WTC11 (cell line): ENCODE data around the gene SHQ1. TPM values are rescaled to one million over a fixed set of nuclear protein-coding genes. Genes with fewer than 3 reads are reported as not detected.

ENCODE experiments used
- ATAC-seq: fragments of 200-7000 bp; cut with Tn5 transposase; 2 replicates; pipeline ENCODE4 v1.10.0; 2021; ENCODE audit warnings: mild to moderate bottlenecking, moderate library complexity
- CTCF ChIA-PET: fragments of 300-600 bp; sonication (Branson Sonifier 250); formaldehyde crosslinking; loops from one replicate; lab custom pipeline; 2021; ENCODE audit warnings: antibody characterized with exemption; lab: Charles Lee
- POLR2A ChIA-PET: fragments of 350-600 bp; sonication (Branson Sonifier 250); formaldehyde crosslinking; loops from one replicate; lab custom pipeline; 2021; ENCODE audit warnings: antibody characterized with exemption; lab: Charles Lee
- DNase-seq: peaks from one replicate; pipeline ENCODE4 v3.0.0; 2021; ENCODE audit warnings: low spot score
- H3K27ac Mint-ChIP-seq: 2 replicates; pipeline ENCODE4 v1.8.0; 2021; ENCODE audit warnings: mixed read lengths
- H3K27me3 Mint-ChIP-seq: 2 replicates; pipeline ENCODE4 v1.8.0; 2021; ENCODE audit warnings: low read depth, mild to moderate bottlenecking, moderate library complexity, mixed read lengths
- H3K36me3 Mint-ChIP-seq: 2 replicates; pipeline ENCODE4 v1.8.0; 2021; ENCODE audit warnings: mixed read lengths
- H3K4me1 Mint-ChIP-seq: 2 replicates; pipeline ENCODE4 v1.8.0; 2022; ENCODE audit warnings: mixed read lengths
- H3K4me3 Mint-ChIP-seq: 2 replicates; pipeline ENCODE4 v1.8.0; 2021; ENCODE audit warnings: mild to moderate bottlenecking, moderate library complexity, mixed read lengths
- H3K9me3 Mint-ChIP-seq: 2 replicates; pipeline ENCODE4 v1.8.0; 2021; ENCODE audit warnings: mixed read lengths
- ATF1 ChIP-seq: sonication (generic); formaldehyde crosslinking; IDR thresholded peaks from 2 replicates; pipeline ENCODE4 v1.8.1; 2023; ENCODE audit warnings: mild to moderate bottlenecking, moderate library complexity, missing genetic modification reagents
- ESRRA ChIP-seq: sonication (generic); formaldehyde crosslinking; IDR thresholded peaks from 2 replicates; pipeline ENCODE4 v1.8.1; 2022; ENCODE audit warnings: mild to moderate bottlenecking, missing genetic modification reagents, borderline replicate concordance
- SMAD3 ChIP-seq: sonication (generic); formaldehyde crosslinking; IDR thresholded peaks from 2 replicates; pipeline ENCODE4 v1.8.0; 2022; ENCODE audit warnings: missing genetic modification reagents, mild to moderate bottlenecking, borderline replicate concordance
- SOX15 ChIP-seq: fragments of 250-450 bp; sonication (Bioruptor Pico); IDR thresholded peaks from 2 replicates; pipeline ENCODE4 v1.9.0; 2021; ENCODE audit warnings: mild to moderate bottlenecking
- SP1 ChIP-seq: sonication (generic); formaldehyde crosslinking; conservative IDR thresholded peaks from 2 replicates; pipeline ENCODE4 v1.8.1; 2022; ENCODE audit warnings: missing genetic modification reagents
- TEAD1 ChIP-seq: sonication (generic); formaldehyde crosslinking; IDR thresholded peaks from 2 replicates; pipeline ENCODE4 v1.8.0; 2022; ENCODE audit warnings: mild to moderate bottlenecking, missing genetic modification reagents
- ZNF219 ChIP-seq: sonication (generic); formaldehyde crosslinking; IDR thresholded peaks from 2 replicates; pipeline ENCODE4 v1.8.0; 2023; ENCODE audit warnings: missing genetic modification reagents, mild to moderate bottlenecking, borderline replicate concordance
- ZNF396 ChIP-seq: fragments of 250-450 bp; sonication (Bioruptor Pico); IDR thresholded peaks from 2 replicates; pipeline ENCODE4 v1.8.0; 2021; ENCODE audit warnings: mild to moderate bottlenecking, moderate library complexity, borderline replicate concordance
- total RNA-seq: library from RNA; stranded (reverse); gene quantifications from 3 replicates; pipeline ENCODE4 v1.2.3, GENCODE V29; 2021
- TF ChIP-seq, protein P1 (sequence below): fragments of 250-450 bp; sonication (Bioruptor Pico); IDR thresholded peaks from 2 replicates; pipeline ENCODE4 v1.8.0; 2021; ENCODE audit warnings: mild to moderate bottlenecking
- TF ChIP-seq, protein P2 (sequence below): sonication (generic); formaldehyde crosslinking; IDR thresholded peaks from 2 replicates; pipeline ENCODE4 v1.8.0; 2022; ENCODE audit warnings: missing genetic modification reagents
- TF ChIP-seq, protein P3 (sequence below): sonication (generic); formaldehyde crosslinking; IDR thresholded peaks from 2 replicates; pipeline ENCODE4 v1.8.0; 2023; ENCODE audit warnings: mild to moderate bottlenecking, missing genetic modification reagents
- TF ChIP-seq, protein P4 (sequence below): fragments of 200-600 bp; IDR thresholded peaks from 2 replicates; pipeline ENCODE4 v1.8.0; 2022; ENCODE audit warnings: antibody characterized with exemption
- TF ChIP-seq, protein P5 (sequence below): sonication (generic); formaldehyde crosslinking; conservative IDR thresholded peaks from 2 replicates; pipeline ENCODE4 v1.8.1; 2022; ENCODE audit warnings: mild to moderate bottlenecking, missing genetic modification reagents

The SHQ1 gene
- total RNA-seq, 1 experiment from 2014 or later, result 29.1 TPM

DNA sequence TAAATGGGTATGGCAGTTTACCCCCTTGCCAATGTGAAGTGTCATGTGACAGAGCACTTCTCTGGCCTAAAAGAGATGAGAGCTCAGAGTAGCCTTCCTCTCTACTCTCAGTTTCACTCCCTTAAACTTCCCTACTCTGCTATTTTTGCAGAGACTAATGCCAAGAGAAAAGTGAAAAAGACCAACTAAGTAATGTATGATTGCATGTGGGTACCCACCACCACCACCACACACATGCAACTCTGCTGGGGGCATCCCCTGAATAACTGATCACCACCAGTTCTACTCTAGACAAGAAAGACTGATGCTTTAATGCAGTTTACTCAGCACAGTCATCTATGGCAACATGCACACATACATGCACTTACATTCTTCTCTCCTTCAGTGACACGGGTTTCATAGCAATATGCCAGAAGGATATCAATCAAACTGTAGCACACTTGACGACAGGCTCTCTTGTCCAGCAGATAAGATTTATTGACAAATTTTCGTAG lies 31.3 kb downstream of the SHQ1 start:
- ATAC-seq (no peak), DNase-seq (no peak)
- H3K9me3 Mint-ChIP-seq, result no peaks in the 10 kb centered on the region
- H3K27me3 Mint-ChIP-seq, result no peaks in the 10 kb centered on the region
- H3K36me3 Mint-ChIP-seq, result no peaks in the 10 kb centered on the region
- peaks cover 26% of the 10 kb centered on the region for H3K4me1 Mint-ChIP-seq
- ChIA-PET CTCF (interaction anchor here (0.5 to 1.8 kb wide), 3 partner anchors 29 to 886 kb away, joined by 3 to 8 read pairs (median 3); no protein-coding TSS in a partner anchor), POLR2A (no interaction called here)
- no peak for TF ChIP-seq ZNF396 (CRISPR knock-in tag)
- TF ChIP-seq, protein P1, sequence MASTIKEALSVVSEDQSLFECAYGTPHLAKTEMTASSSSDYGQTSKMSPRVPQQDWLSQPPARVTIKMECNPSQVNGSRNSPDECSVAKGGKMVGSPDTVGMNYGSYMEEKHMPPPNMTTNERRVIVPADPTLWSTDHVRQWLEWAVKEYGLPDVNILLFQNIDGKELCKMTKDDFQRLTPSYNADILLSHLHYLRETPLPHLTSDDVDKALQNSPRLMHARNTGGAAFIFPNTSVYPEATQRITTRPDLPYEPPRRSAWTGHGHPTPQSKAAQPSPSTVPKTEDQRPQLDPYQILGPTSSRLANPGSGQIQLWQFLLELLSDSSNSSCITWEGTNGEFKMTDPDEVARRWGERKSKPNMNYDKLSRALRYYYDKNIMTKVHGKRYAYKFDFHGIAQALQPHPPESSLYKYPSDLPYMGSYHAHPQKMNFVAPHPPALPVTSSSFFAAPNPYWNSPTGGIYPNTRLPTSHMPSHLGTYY (CRISPR knock-in tag), result no peak
- TF ChIP-seq, protein P2, sequence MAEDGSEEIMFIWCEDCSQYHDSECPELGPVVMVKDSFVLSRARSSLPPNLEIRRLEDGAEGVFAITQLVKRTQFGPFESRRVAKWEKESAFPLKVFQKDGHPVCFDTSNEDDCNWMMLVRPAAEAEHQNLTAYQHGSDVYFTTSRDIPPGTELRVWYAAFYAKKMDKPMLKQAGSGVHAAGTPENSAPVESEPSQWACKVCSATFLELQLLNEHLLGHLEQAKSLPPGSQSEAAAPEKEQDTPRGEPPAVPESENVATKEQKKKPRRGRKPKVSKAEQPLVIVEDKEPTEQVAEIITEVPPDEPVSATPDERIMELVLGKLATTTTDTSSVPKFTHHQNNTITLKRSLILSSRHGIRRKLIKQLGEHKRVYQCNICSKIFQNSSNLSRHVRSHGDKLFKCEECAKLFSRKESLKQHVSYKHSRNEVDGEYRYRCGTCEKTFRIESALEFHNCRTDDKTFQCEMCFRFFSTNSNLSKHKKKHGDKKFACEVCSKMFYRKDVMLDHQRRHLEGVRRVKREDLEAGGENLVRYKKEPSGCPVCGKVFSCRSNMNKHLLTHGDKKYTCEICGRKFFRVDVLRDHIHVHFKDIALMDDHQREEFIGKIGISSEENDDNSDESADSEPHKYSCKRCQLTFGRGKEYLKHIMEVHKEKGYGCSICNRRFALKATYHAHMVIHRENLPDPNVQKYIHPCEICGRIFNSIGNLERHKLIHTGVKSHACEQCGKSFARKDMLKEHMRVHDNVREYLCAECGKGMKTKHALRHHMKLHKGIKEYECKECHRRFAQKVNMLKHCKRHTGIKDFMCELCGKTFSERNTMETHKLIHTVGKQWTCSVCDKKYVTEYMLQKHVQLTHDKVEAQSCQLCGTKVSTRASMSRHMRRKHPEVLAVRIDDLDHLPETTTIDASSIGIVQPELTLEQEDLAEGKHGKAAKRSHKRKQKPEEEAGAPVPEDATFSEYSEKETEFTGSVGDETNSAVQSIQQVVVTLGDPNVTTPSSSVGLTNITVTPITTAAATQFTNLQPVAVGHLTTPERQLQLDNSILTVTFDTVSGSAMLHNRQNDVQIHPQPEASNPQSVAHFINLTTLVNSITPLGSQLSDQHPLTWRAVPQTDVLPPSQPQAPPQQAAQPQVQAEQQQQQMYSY (CRISPR knock-in tag), result no peak
- TF ChIP-seq SP1 (CRISPR knock-in tag), result no peak
- no peak for TF ChIP-seq ZNF219 (CRISPR knock-in tag)
- TF ChIP-seq, protein P3, sequence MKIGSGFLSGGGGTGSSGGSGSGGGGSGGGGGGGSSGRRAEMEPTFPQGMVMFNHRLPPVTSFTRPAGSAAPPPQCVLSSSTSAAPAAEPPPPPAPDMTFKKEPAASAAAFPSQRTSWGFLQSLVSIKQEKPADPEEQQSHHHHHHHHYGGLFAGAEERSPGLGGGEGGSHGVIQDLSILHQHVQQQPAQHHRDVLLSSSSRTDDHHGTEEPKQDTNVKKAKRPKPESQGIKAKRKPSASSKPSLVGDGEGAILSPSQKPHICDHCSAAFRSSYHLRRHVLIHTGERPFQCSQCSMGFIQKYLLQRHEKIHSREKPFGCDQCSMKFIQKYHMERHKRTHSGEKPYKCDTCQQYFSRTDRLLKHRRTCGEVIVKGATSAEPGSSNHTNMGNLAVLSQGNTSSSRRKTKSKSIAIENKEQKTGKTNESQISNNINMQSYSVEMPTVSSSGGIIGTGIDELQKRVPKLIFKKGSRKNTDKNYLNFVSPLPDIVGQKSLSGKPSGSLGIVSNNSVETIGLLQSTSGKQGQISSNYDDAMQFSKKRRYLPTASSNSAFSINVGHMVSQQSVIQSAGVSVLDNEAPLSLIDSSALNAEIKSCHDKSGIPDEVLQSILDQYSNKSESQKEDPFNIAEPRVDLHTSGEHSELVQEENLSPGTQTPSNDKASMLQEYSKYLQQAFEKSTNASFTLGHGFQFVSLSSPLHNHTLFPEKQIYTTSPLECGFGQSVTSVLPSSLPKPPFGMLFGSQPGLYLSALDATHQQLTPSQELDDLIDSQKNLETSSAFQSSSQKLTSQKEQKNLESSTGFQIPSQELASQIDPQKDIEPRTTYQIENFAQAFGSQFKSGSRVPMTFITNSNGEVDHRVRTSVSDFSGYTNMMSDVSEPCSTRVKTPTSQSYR (CRISPR knock-in tag), result no peak
- TF ChIP-seq SOX15, result no peak
- no peak for TF ChIP-seq TEAD1 (CRISPR knock-in tag)
- no peak for TF ChIP-seq ATF1 (CRISPR knock-in tag)
- TF ChIP-seq ESRRA (CRISPR knock-in tag), result no peak
- TF ChIP-seq, protein P4, sequence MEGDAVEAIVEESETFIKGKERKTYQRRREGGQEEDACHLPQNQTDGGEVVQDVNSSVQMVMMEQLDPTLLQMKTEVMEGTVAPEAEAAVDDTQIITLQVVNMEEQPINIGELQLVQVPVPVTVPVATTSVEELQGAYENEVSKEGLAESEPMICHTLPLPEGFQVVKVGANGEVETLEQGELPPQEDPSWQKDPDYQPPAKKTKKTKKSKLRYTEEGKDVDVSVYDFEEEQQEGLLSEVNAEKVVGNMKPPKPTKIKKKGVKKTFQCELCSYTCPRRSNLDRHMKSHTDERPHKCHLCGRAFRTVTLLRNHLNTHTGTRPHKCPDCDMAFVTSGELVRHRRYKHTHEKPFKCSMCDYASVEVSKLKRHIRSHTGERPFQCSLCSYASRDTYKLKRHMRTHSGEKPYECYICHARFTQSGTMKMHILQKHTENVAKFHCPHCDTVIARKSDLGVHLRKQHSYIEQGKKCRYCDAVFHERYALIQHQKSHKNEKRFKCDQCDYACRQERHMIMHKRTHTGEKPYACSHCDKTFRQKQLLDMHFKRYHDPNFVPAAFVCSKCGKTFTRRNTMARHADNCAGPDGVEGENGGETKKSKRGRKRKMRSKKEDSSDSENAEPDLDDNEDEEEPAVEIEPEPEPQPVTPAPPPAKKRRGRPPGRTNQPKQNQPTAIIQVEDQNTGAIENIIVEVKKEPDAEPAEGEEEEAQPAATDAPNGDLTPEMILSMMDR, result no peak
- H3K27ac Mint-ChIP-seq, result peak overlapping the region; percentile 28; the same call in 1 of the 2 replicates
- H3K4me3 Mint-ChIP-seq, result no peak overlapping the region

DNA sequence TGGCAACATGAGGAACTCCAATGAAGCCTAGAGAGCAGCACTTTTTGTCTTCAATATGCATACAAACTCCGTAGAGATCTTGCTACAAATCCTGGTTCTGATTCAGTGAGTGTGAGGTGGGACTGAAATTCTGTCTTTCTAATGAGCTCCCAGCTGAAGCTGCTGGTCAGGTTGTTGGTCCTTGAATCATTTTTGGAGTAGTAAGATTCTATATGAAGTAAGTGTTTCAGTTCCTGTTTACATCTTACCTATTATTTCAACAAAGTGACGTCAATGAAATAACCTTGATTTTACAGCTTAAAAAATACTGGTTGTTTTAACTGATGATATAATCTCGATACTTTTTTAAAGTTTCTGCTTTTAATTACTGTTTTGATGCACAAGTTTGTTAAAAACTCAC lies 33.9 kb downstream of the SHQ1 start:
- DNase-seq, result no peak
- TF ChIP-seq, protein P3 (CRISPR knock-in tag), result no peak
- TF ChIP-seq ESRRA (CRISPR knock-in tag) (no peak), SMAD3 (CRISPR knock-in tag) (no peak)
- TF ChIP-seq, protein P5, sequence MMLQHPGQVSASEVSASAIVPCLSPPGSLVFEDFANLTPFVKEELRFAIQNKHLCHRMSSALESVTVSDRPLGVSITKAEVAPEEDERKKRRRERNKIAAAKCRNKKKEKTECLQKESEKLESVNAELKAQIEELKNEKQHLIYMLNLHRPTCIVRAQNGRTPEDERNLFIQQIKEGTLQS, result no peak
- TF ChIP-seq, all 79 proteins: peak for 0
- peaks cover 49% of the 10 kb centered on the region for H3K4me1 Mint-ChIP-seq
- H3K36me3 Mint-ChIP-seq, result no peaks in the 10 kb centered on the region
- H3K27me3 Mint-ChIP-seq, result no peaks in the 10 kb centered on the region
- CTCF ChIA-PET, result no interaction called here
- H3K9me3 Mint-ChIP-seq, result no peaks in the 10 kb centered on the region
- ATAC-seq, result no peak
- H3K27ac Mint-ChIP-seq, result no peak overlapping the region
- POLR2A ChIA-PET, result no interaction called here
- no peak overlapping the region for H3K4me3 Mint-ChIP-seq
